ENCODE data around the gene CTXN1. TPM values are rescaled to one million over a fixed set of nuclear protein-coding genes. Genes with fewer than 3 reads are reported as not detected.

The CTXN1 gene
- total and polyA plus RNA-seq, 2 donors (not counting 1 experiment from before 2014, with no cell fraction given) = not detected

DNA sequence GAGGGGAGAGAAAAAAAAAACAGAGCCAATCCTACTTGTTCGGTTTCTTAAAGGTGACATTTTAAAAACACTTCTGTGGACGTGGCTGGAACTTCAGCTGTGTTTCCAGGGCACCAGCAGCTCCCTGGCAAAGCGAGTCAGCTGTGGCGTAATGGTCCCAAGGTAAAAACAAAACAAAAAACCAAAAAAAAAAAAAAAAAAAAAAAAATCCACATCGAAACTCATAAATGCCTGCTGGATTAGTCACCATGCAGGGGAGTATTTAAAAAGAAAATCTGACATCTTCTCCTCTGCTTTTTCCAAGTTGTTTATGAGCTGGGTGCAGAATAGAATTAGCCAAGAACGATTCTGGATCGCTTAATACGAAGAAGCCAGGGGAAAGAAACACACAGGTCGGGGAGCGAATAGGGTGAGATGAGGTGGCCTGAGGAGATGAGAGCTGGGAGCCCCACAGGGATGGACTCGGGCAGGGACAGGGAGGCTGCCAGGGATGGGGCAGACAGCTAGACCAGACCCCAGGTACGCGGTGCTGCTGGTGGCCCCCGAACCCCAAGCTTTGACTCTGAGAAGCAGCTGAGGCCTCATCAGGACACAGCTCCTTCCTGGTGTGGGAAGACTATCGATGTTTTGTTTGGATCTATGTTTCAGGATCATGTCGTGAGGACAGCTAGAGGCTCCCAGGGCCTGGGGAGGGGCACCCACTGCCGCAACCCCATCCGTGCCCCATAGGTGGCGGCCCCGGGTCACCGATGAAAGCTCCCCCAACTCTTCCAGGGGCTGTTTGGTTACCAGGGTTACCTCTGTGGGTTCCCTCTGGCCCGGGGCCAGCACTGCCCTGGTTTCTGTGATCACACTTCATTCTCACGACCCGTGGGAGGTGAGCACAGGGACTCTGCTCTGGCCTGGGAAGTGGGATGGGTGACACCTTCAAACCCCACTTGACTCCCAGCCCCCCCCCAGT is 3.1 kb upstream of the CTXN1 start:
- H3K4me1 ChIP-seq (ENCODE audit: control insufficient read depth in 2 of 2, insufficient read depth in 2 of 2, low read length in 2 of 2) = peaks cover 10 to 12% of the 10 kb centered on the region in 2 donors
- H2AFZ ChIP-seq (ENCODE audit: insufficient read depth, low read depth, low read length, poor library complexity, severe bottlenecking) = no peak overlapping the region
- peak; percentile 81 for DNase-seq
- no peak overlapping the region for H3K4me2 ChIP-seq (replicated peaks; ENCODE audit: low read depth, low read length, poor library complexity, severe bottlenecking)
- no peak overlapping the region for H3K4me3 Mint-ChIP-seq
- TF ChIP-seq, protein P1, sequence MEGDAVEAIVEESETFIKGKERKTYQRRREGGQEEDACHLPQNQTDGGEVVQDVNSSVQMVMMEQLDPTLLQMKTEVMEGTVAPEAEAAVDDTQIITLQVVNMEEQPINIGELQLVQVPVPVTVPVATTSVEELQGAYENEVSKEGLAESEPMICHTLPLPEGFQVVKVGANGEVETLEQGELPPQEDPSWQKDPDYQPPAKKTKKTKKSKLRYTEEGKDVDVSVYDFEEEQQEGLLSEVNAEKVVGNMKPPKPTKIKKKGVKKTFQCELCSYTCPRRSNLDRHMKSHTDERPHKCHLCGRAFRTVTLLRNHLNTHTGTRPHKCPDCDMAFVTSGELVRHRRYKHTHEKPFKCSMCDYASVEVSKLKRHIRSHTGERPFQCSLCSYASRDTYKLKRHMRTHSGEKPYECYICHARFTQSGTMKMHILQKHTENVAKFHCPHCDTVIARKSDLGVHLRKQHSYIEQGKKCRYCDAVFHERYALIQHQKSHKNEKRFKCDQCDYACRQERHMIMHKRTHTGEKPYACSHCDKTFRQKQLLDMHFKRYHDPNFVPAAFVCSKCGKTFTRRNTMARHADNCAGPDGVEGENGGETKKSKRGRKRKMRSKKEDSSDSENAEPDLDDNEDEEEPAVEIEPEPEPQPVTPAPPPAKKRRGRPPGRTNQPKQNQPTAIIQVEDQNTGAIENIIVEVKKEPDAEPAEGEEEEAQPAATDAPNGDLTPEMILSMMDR (IDR thresholded peaks at IDR 0.05) = peak; percentile 69
- TF ChIP-seq EZH2 (IDR thresholded peaks at IDR 0.05; ENCODE audit: borderline replicate concordance, insufficient read depth, low read depth, low read length, poor library complexity, severe bottlenecking) = no peak
- POLR2A ChIA-PET = interaction anchor here (1.7 to 2.2 kb wide), 2 partner anchors 9 to 15 kb away, joined by 7 to 16 read pairs; partner anchors contain the start of genes SNAPC2 and TIMM44
- H3K9ac ChIP-seq (ENCODE audit: low read length) = no peak overlapping the region
- H3K4me3 ChIP-seq (ENCODE audit: control extremely low read depth in 1 of 5, extremely low read depth in 1 of 5, insufficient read depth in 1 of 5, low read depth in 2 of 5, low read length in 4 of 5) = no peak overlapping the region
- H3K27me3 Mint-ChIP-seq = no peaks in the 10 kb centered on the region
- no peak overlapping the region for H3K27ac ChIP-seq (ENCODE audit: low read length in 2 of 2)
- ATAC-seq (ENCODE audit: low read depth) = peak; percentile 48
- H3K36me3 ChIP-seq (replicated peaks in 1 of 2; ENCODE audit: control extremely low read depth in 1 of 2, control insufficient read depth in 1 of 2, extremely low read depth in 1 of 2, insufficient read depth in 2 of 2, low read length in 1 of 2) = peaks cover 2 to 35% of the 10 kb centered on the region in 2 experiments
- H3K9me3 ChIP-seq (ENCODE audit: control extremely low read depth in 1 of 3, control insufficient read depth in 2 of 3, insufficient read depth in 1 of 3, low read length in 2 of 3) = no peaks in the 10 kb centered on the region
- peaks cover 18% of the 10 kb centered on the region for H4K20me1 ChIP-seq (ENCODE audit: control insufficient read depth, insufficient read depth, low read length, poor library complexity, severe bottlenecking)
- peaks cover 2% of the 10 kb centered on the region for H3K79me2 ChIP-seq (ENCODE audit: control insufficient read depth, insufficient read depth, low read length)
- no peaks in the 10 kb centered on the region for H3K27me3 ChIP-seq (replicated peaks in 1 of 4; ENCODE audit: control extremely low read depth in 1 of 4, control insufficient read depth in 3 of 4, insufficient read depth in 4 of 4, low read length in 3 of 4)
- intact Hi-C loops (cut with micrococcal nuclease) = no loop called here
- CTCF ChIA-PET = interaction anchor here (0.9 to 2.9 kb wide), 9 partner anchors 8 to 273 kb away, joined by 3 to 18 read pairs (median 4); partner anchors contain the start of genes ELAVL1, SNAPC2 and TIMM44
- WGBS (ENCODE audit: insufficient coverage) = 77% methylated on average over 18 of the region's 24 CpGs
- H3K27ac Mint-ChIP-seq = no peak overlapping the region
- no peaks in the 10 kb centered on the region for H3K9me3 Mint-ChIP-seq (ENCODE audit: insufficient read depth)
- H3K4me1 Mint-ChIP-seq = peaks cover 10% of the 10 kb centered on the region
